ENCODE data around the gene PPIE.

- TF ChIP-seq, protein P1, sequence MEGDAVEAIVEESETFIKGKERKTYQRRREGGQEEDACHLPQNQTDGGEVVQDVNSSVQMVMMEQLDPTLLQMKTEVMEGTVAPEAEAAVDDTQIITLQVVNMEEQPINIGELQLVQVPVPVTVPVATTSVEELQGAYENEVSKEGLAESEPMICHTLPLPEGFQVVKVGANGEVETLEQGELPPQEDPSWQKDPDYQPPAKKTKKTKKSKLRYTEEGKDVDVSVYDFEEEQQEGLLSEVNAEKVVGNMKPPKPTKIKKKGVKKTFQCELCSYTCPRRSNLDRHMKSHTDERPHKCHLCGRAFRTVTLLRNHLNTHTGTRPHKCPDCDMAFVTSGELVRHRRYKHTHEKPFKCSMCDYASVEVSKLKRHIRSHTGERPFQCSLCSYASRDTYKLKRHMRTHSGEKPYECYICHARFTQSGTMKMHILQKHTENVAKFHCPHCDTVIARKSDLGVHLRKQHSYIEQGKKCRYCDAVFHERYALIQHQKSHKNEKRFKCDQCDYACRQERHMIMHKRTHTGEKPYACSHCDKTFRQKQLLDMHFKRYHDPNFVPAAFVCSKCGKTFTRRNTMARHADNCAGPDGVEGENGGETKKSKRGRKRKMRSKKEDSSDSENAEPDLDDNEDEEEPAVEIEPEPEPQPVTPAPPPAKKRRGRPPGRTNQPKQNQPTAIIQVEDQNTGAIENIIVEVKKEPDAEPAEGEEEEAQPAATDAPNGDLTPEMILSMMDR (IDR thresholded peaks at IDR 0.05), result no peak
- TF ChIP-seq POLR2A (IDR thresholded peaks at IDR 0.05) (no peak), POLR2AphosphoS5 (IDR thresholded peaks at IDR 0.05) (no peak)
Observed at GRCh38 chr1:39781349-39781715, 42.6 kb downstream of the PPIE start.
